SK-N-SH (cell line): ENCODE results near the gene TBC1D2. TPM values are rescaled to one million over a fixed set of nuclear protein-coding genes. Genes with fewer than 3 reads are reported as not detected.

Source experiments
- CTCF ChIA-PET: fragments of 300-600, 350-600 bp; formaldehyde crosslinking; extraction: SDS; loops from one replicate; lab custom pipeline; 2021; lab: Yijun Ruan, JAX
- POLR2A ChIA-PET: fragments of 350-600 bp; sonication (Branson Sonifier 250); formaldehyde crosslinking; extraction: SDS; loops from one replicate; lab custom pipeline; 2020; ENCODE audit warnings: antibody characterized with exemption, inconsistent platforms; lab: Yijun Ruan, JAX
- DNase-seq: peaks from one replicate; pipeline ENCODE4 v3.0.0; 2012
- H2AFZ ChIP-seq: fragments of 200-600 bp; sonication (generic); 2 replicates; pipeline ENCODE4 v1.8.1; 2016; ENCODE audit warnings: antibody characterized with exemption, mild to moderate bottlenecking, low read depth
- H3F3A ChIP-seq: fragments of 200-600 bp; sonication (generic); replicated peaks from 2 replicates; pipeline ENCODE3; 2016; ENCODE audit warnings: antibody characterized with exemption, mild to moderate bottlenecking; ENCODE audit not compliant: insufficient read depth
- H3K27ac ChIP-seq, 2 experiments: fragments of 200-500 bp in 1 of 2; fragments of 200-600 bp in 1 of 2; sonication (Bioruptor generic) in 1 of 2; sonication (generic), shearing (Covaris generic) in 1 of 2; 2 replicates each; pipeline versions ENCODE4 v1.5.1 to v1.6.1; 2014 to 2016; ENCODE audit warnings: low read depth in 2 of 2, inconsistent platforms in 1 of 2, low read length in 1 of 2, mild to moderate bottlenecking in 1 of 2, mixed read lengths in 1 of 2
- H3K27me3 ChIP-seq: fragments of 200-600 bp; sonication (generic), shearing (Covaris generic); 2 replicates; pipeline ENCODE4 v1.6.1; 2016; ENCODE audit warnings: mixed run types; ENCODE audit not compliant: insufficient read depth
- H3K36me3 ChIP-seq, 2 experiments: fragments of 200-500 bp in 1 of 2; fragments of 200-600 bp in 1 of 2; sonication (Bioruptor generic) in 1 of 2; sonication (generic) in 1 of 2; replicated peaks in 1 of 2; 2 replicates each; pipeline versions ENCODE3 to v1.5.1; 2014 to 2016; ENCODE audit warnings: low read length in 1 of 2, mild to moderate bottlenecking in 1 of 2; ENCODE audit not compliant: insufficient read depth in 2 of 2, control insufficient read depth in 1 of 2
- H3K4me1 ChIP-seq, 2 experiments: fragments of 200-500 bp in 1 of 2; fragments of 200-600 bp in 1 of 2; sonication (Bioruptor generic) in 1 of 2; sonication (generic), shearing (Covaris generic) in 1 of 2; 2 replicates each; pipeline versions ENCODE4 v1.5.1 to v1.6.1; 2014 to 2016; ENCODE audit warnings: low read depth in 1 of 2, low read length in 1 of 2, mixed run types in 1 of 2; ENCODE audit not compliant: insufficient read depth in 2 of 2, control insufficient read depth in 1 of 2
- H3K4me2 ChIP-seq: fragments of 200-600 bp; sonication (generic), shearing (Covaris generic); 2 replicates; pipeline ENCODE4 v1.6.1; 2017; ENCODE audit warnings: mixed run types
- H3K4me3 ChIP-seq, 2 experiments: fragments of 200-500 bp in 1 of 2; fragments of 200-600 bp in 1 of 2; sonication (Bioruptor generic) in 1 of 2; sonication (generic), shearing (Covaris generic) in 1 of 2; 2 replicates each; pipeline versions ENCODE4 v1.5.1 to v1.8.1; 2014 to 2016; ENCODE audit warnings: low read depth in 2 of 2, inconsistent platforms in 1 of 2, low read length in 1 of 2, mild to moderate bottlenecking in 1 of 2, mixed read lengths in 1 of 2, moderate library complexity in 1 of 2
- H3K79me2 ChIP-seq: fragments of 200-600 bp; sonication (generic); 2 replicates; pipeline ENCODE4 v1.8.1; 2017; ENCODE audit warnings: mild to moderate bottlenecking; ENCODE audit not compliant: insufficient read depth
- H3K9ac ChIP-seq: fragments of 200-600 bp; sonication (generic); 2 replicates; pipeline ENCODE4 v1.6.1; 2017; ENCODE audit warnings: mixed run types
- H3K9me2 ChIP-seq: fragments of 200-600 bp; sonication (generic); 2 replicates; pipeline ENCODE4 v1.6.1; 2017; ENCODE audit warnings: mixed run types
- H3K9me3 ChIP-seq: fragments of 200-600 bp; sonication (generic); 2 replicates; pipeline ENCODE4 v1.6.1; 2017; ENCODE audit warnings: mixed run types, mild to moderate bottlenecking, moderate library complexity
- H4K20me1 ChIP-seq: fragments of 200-600 bp; sonication (generic); 2 replicates; pipeline ENCODE4 v1.6.1; 2017; ENCODE audit warnings: mild to moderate bottlenecking, mixed run types; ENCODE audit not compliant: insufficient read depth
- CHD2 ChIP-seq: fragments of 150-350 bp; IDR thresholded peaks from 2 replicates; pipeline ENCODE4 v1.6.1; 2018; ENCODE audit warnings: low read length; ENCODE audit not compliant: partially characterized antibody
- FOXJ3 ChIP-seq: sonication (generic); formaldehyde crosslinking; IDR thresholded peaks from 2 replicates; pipeline ENCODE4 v1.5.1; 2020; ENCODE audit warnings: mild to moderate bottlenecking, missing genetic modification reagents
- GATA2 ChIP-seq: sonication (generic); formaldehyde crosslinking; IDR thresholded peaks from 2 replicates; pipeline ENCODE4 v1.5.0; 2020; ENCODE audit warnings: mild to moderate bottlenecking, missing genetic modification reagents
- JUND ChIP-seq: IDR thresholded peaks from 2 replicates; pipeline ENCODE4 v1.4.0; 2012
- REST ChIP-seq: IDR thresholded peaks from 2 replicates; pipeline ENCODE4 v1.6.1; 2012; ENCODE audit warnings: mild to moderate bottlenecking, low read depth, low read length, moderate library complexity
- RFX5 ChIP-seq: IDR thresholded peaks from 2 replicates; pipeline ENCODE4 v1.6.1; 2012; ENCODE audit warnings: mild to moderate bottlenecking, improper control_type of control experiment, low read length
- SIN3A ChIP-seq: IDR thresholded peaks from 2 replicates; pipeline ENCODE4 v1.6.1; 2012; ENCODE audit warnings: low read depth, mild to moderate bottlenecking, low read length, moderate library complexity, borderline replicate concordance
- YY1 ChIP-seq: IDR thresholded peaks from 2 replicates; pipeline ENCODE4 v1.4.0; 2012; ENCODE audit warnings: low read depth, mild to moderate bottlenecking
- ZBTB33 ChIP-seq: IDR thresholded peaks from 2 replicates; pipeline ENCODE4 v1.4.0; 2012; ENCODE audit warnings: low read depth, borderline replicate concordance
- WGBS: methylation state at CpG from one replicate; pipeline ENCODE4 v1.1.6; 2017; ENCODE audit warnings: low lambda C conversion rate; 5-methylcytosine and 5-hydroxymethylcytosine counted together
- polyA plus RNA-seq, 3 experiments: library from polyadenylated mRNA; depleted of rRNA; stranded (reverse); fragments of >200 nt; gene quantifications; 2 replicates each; pipeline ENCODE4 v1.2.3, GENCODE V29; 2012
- TF ChIP-seq, protein P1 (sequence below): IDR thresholded peaks from 2 replicates; pipeline ENCODE4 v1.4.0; 2012; ENCODE audit warnings: low read depth

TBC1D2 gene
- polyA plus RNA-seq, 1 of the 3 experiments (the other 2 are of a cell fraction), result 5.6 TPM

GRCh38 chr9:98234245-98234825, 21.1 kb downstream of the TBC1D2 start:
- no peak overlapping the region for H3K4me2 ChIP-seq
- H3K9me2 ChIP-seq, result no peaks in the 10 kb centered on the region
- no peak overlapping the region for H3K9ac ChIP-seq
- H3K4me3 ChIP-seq, result no peak overlapping the region
- no peaks in the 10 kb centered on the region for H4K20me1 ChIP-seq
- H3K36me3 ChIP-seq, result peaks cover 0 to 10% of the 10 kb centered on the region in 2 experiments
- ChIA-PET POLR2A (no interaction called here), CTCF (interaction anchor here (0.6 to 2.8 kb wide), 7 partner anchors 18 to 115 kb away, joined by 3 to 10 read pairs (median 4); partner anchors contain the start of genes TBC1D2 and TRIM14)
- H3K4me1 ChIP-seq, result 0 out of 4 replicates have a peak, but pooled peaks cover 0 to 10% of the 10 kb centered on the region in 2 experiments
- H3K79me2 ChIP-seq, result no peaks in the 10 kb centered on the region; the same call in 1 of the 2 replicates
- 87% methylated on average over 9 of the region's 9 CpGs for WGBS
- no peaks in the 10 kb centered on the region for H3K9me3 ChIP-seq
- H2AFZ ChIP-seq, result no peak overlapping the region
- H3K27me3 ChIP-seq, result no peaks in the 10 kb centered on the region
- TF ChIP-seq GATA2 (CRISPR knock-in tag), result no peak
- H3F3A ChIP-seq, result peaks cover 9% of the 10 kb centered on the region
- no peak for DNase-seq
- H3K27ac ChIP-seq, result no peak overlapping the region

- no peaks in the 10 kb centered on the region for H4K20me1 ChIP-seq
- no peak overlapping the region for H2AFZ ChIP-seq
- no peaks in the 10 kb centered on the region for H3K9me3 ChIP-seq
- DNase-seq, result no peak
- ChIA-PET CTCF (interaction anchor here (0.8 to 1.1 kb wide), 3 partner anchors 9 to 28 kb away, joined by 3 to 5 read pairs (median 4); partner anchors contain the start of gene TBC1D2), POLR2A (interaction anchor here (0.6 kb wide), 1 partner anchor 12 kb away, joined by 3 read pairs; no protein-coding TSS in a partner anchor)
- H3F3A ChIP-seq, result peaks cover 9% of the 10 kb centered on the region
- H3K27ac ChIP-seq, result peak overlapping the region in 1 of 2 experiments; percentile 34; a peak in 1 of 4 replicates
- WGBS, result no CpG with 5 or more reads among the region's 5 CpGs
- 0 out of 4 replicates have a peak, but pooled peaks cover 0 to 10% of the 10 kb centered on the region in 2 experiments for H3K4me1 ChIP-seq
- no peaks in the 10 kb centered on the region for H3K27me3 ChIP-seq
- H3K4me3 ChIP-seq, result no peak overlapping the region
- H3K4me2 ChIP-seq, result no peak overlapping the region
- TF ChIP-seq YY1 (no peak), REST (no peak), JUND (no peak), FOXJ3 (no peak), RFX5 (no peak), ZBTB33 (no peak), CHD2 (no peak), SIN3A (no peak), GATA2 (CRISPR knock-in tag) (no peak)
- TF ChIP-seq, protein P1, sequence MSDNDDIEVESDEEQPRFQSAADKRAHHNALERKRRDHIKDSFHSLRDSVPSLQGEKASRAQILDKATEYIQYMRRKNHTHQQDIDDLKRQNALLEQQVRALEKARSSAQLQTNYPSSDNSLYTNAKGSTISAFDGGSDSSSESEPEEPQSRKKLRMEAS, result no peak
- H3K36me3 ChIP-seq, result peaks cover 0 to 10% of the 10 kb centered on the region in 2 experiments
- no peak overlapping the region for H3K9ac ChIP-seq
- no peaks in the 10 kb centered on the region; the same call in 1 of the 2 replicates for H3K79me2 ChIP-seq
- H3K9me2 ChIP-seq, result no peaks in the 10 kb centered on the region
Measured at GRCh38 chr9:98232926-98233325, 22.5 kb downstream of the TBC1D2 start.
